ENCODE results near the gene CALR3. TPM values are rescaled to one million over a fixed set of nuclear protein-coding genes. Genes with fewer than 3 reads are reported as not detected.
A peak's percentile ranks its signal among the peaks of the same experiment; 100 is the strongest.

CALR3 gene
- total RNA-seq, 2 donors from 2014 or later, result not detected

GRCh38 chr19:16541526-16542044 lies 45.6 kb upstream of the CALR3 start:
- Histone ChIP-seq H3K4me1 (peaks cover 22% of the 10 kb centered on the region), H3K27me3 (no peaks in the 10 kb centered on the region), H3K36me3 (no peaks in the 10 kb centered on the region), H3K4me3 (peak overlapping the region; percentile 100), H3K27ac (peak overlapping the region; percentile 87), H3K9me3 (no peaks in the 10 kb centered on the region), H3K9ac (ENCODE audit: low read depth in 2 of 2, low read length in 2 of 2) (peak overlapping the region; percentile 83 to 86)
- TF ChIP-seq, protein P1, sequence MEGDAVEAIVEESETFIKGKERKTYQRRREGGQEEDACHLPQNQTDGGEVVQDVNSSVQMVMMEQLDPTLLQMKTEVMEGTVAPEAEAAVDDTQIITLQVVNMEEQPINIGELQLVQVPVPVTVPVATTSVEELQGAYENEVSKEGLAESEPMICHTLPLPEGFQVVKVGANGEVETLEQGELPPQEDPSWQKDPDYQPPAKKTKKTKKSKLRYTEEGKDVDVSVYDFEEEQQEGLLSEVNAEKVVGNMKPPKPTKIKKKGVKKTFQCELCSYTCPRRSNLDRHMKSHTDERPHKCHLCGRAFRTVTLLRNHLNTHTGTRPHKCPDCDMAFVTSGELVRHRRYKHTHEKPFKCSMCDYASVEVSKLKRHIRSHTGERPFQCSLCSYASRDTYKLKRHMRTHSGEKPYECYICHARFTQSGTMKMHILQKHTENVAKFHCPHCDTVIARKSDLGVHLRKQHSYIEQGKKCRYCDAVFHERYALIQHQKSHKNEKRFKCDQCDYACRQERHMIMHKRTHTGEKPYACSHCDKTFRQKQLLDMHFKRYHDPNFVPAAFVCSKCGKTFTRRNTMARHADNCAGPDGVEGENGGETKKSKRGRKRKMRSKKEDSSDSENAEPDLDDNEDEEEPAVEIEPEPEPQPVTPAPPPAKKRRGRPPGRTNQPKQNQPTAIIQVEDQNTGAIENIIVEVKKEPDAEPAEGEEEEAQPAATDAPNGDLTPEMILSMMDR (IDR thresholded peaks at IDR 0.05), result no peak
- DNase-seq, result no peak
- intact Hi-C loops (cut with DNase I), result no loop called here

GRCh38 chr19:16540948-16541347 lies 45.0 kb upstream of the CALR3 start:
- H3K36me3 ChIP-seq, result peaks cover under 1% of the 10 kb centered on the region
- no peak overlapping the region for H3K27ac ChIP-seq
- peak overlapping the region; percentile 100 for H3K4me3 ChIP-seq
- TF ChIP-seq, protein P1 (IDR thresholded peaks at IDR 0.05), result no peak
- peaks cover 22% of the 10 kb centered on the region for H3K4me1 ChIP-seq
- no peaks in the 10 kb centered on the region for H3K27me3 ChIP-seq
- no peak for DNase-seq
- no peaks in the 10 kb centered on the region for H3K9me3 ChIP-seq
- H3K9ac ChIP-seq (ENCODE audit: low read depth in 2 of 2, low read length in 2 of 2), result peak overlapping the region in 1 of 2 donors; percentile 86
- intact Hi-C loops (cut with DNase I), result no loop called here

DNA sequence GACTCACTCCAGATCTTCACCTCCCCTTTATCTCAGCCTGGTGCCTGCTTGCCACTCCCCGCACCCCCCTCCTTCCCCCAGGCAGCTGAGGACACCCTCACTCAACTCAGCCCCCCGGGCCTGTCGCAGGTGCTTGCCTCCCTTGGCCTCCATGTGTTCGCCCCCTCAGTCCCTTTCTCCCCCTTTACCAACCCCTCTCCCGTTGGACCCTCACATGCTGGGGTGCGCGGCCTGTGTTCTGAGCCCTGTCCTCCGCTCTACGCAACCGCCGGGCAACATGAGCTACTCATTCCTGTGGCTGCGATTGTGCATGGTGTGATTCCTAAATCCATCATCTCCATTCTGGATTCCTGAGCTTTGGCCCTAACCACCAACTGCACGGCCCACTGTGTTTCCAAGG lies 41.1 kb upstream of the CALR3 start:
- Histone ChIP-seq H3K9me3 (no peaks in the 10 kb centered on the region), H3K9ac (ENCODE audit: low read depth in 2 of 2, low read length in 2 of 2) (no peak overlapping the region), H3K4me3 (no peak overlapping the region), H3K27me3 (no peaks in the 10 kb centered on the region), H3K4me1 (peaks cover 18% of the 10 kb centered on the region), H3K27ac (no peak overlapping the region), H3K36me3 (peaks cover 16% of the 10 kb centered on the region)
- no peak for DNase-seq
- TF ChIP-seq, protein P1 (IDR thresholded peaks at IDR 0.05), result no peak
- intact Hi-C loops (cut with DNase I), result no loop called here

DNA sequence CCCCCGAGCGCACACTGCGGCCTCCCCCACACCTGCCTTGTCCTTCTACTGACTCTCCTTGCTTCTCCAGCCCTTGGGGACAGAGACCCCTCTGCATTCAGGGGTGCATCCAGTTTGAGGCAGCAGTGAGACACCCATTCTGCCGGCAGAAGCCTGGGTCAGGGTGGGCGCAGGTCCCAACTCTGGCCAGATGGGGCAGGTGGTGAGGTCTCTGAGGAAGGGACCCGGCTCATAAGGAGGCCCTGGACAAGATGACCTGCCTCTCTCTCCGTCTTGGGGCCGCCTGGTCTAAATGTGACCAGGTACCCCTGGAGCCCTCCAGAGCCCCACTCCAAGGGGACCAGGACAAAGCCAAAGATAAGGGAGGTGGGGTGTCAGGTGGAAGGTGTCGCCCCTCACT lies 40.2 kb upstream of the CALR3 start:
- Histone ChIP-seq H3K9ac (ENCODE audit: low read depth in 2 of 2, low read length in 2 of 2) (no peak overlapping the region), H3K4me1 (peaks cover 15% of the 10 kb centered on the region), H3K4me3 (no peak overlapping the region), H3K27ac (no peak overlapping the region), H3K9me3 (no peaks in the 10 kb centered on the region), H3K27me3 (no peaks in the 10 kb centered on the region), H3K36me3 (peaks cover 21% of the 10 kb centered on the region)
- intact Hi-C loops (cut with DNase I), result no loop called here
- DNase-seq, result no peak
- TF ChIP-seq, protein P1 (IDR thresholded peaks at IDR 0.05), result no peak

DNA sequence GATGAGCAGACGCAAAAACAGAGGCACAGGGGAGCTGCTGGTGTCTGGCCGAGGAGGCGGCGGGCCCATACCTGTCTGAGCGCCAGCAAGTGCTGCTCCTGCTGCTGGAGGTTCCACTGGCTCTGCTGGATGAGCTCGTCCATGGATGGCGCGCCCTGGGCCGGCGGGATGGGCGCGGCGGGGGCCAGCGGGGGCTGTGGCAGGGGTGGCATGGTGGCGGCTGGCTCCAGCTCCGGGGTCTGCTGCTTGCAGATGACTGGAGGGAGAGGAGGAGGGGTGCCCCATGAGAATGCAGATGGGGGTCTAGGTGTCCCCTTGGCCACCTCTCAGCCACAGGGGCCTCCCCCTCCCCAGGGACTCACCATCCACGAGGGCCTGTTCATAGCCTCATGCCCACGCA lies 39.4 kb upstream of the CALR3 start:
- Histone ChIP-seq H3K4me1 (peaks cover 9% of the 10 kb centered on the region), H3K36me3 (peaks cover 27% of the 10 kb centered on the region), H3K9me3 (no peaks in the 10 kb centered on the region), H3K4me3 (no peak overlapping the region), H3K27me3 (no peaks in the 10 kb centered on the region), H3K9ac (ENCODE audit: low read depth in 2 of 2, low read length in 2 of 2) (no peak overlapping the region), H3K27ac (no peak overlapping the region)
- intact Hi-C loops (cut with DNase I), result no loop called here
- no peak for DNase-seq
- TF ChIP-seq, protein P1 (IDR thresholded peaks at IDR 0.05), result no peak
